GM18507 (cell line): ENCODE data around the gene INSRR.

Experiments used
- DNase-seq: peaks from one replicate; pipeline ENCODE4 v3.0.0; 2011; ENCODE audit warnings: low read depth; ENCODE audit not compliant: insufficient read length; ENCODE audit errors: extremely low spot score
- FAIRE-seq: peaks from 2 replicates; lab custom pipeline; 2011; peaks lifted over from hg19 to GRCh38; lab: Jason Lieb, UNC

Gene INSRR

GRCh38 chr1:156877433-156878170, 18.7 kb upstream of the INSRR start:
- FAIRE-seq: no peak
- DNase-seq: no peak

- FAIRE-seq (no peak), DNase-seq (no peak)
Measured at GRCh38 chr1:156876281-156876680, 17.4 kb upstream of the INSRR start.

GRCh38 chr1:156875341-156875615, 16.4 kb upstream of the INSRR start:
- no peak for DNase-seq
- FAIRE-seq: no peak

- FAIRE-seq: no peak
- no peak for DNase-seq
Measured at GRCh38 chr1:156874572-156875340, 15.8 kb upstream of the INSRR start.

- DNase-seq (no peak), FAIRE-seq (no peak)
Measured at GRCh38 chr1:156874142-156874541, 15.2 kb upstream of the INSRR start.

GRCh38 chr1:156873659-156874058, 14.7 kb upstream of the INSRR start:
- FAIRE-seq: no peak

GRCh38 chr1:156869455-156869854, 10.5 kb upstream of the INSRR start:
- no peak for FAIRE-seq
- no peak for DNase-seq

More at GRCh38 chr1:156873659-156874058, 14.7 kb upstream of the INSRR start:
- no peak for DNase-seq

GRCh38 chr1:156868341-156868740, 9.4 kb upstream of the INSRR start:
- no peak for FAIRE-seq

GRCh38 chr1:156866249-156866909, 7.5 kb upstream of the INSRR start:
- DNase-seq (no peak), FAIRE-seq (no peak)

More at GRCh38 chr1:156868341-156868740, 9.4 kb upstream of the INSRR start:
- DNase-seq: no peak

- FAIRE-seq: no peak
Measured at GRCh38 chr1:156865865-156866248, 6.9 kb upstream of the INSRR start.

GRCh38 chr1:156865258-156865657, 6.3 kb upstream of the INSRR start:
- FAIRE-seq (no peak), DNase-seq (no peak)

More at GRCh38 chr1:156865865-156866248, 6.9 kb upstream of the INSRR start:
- no peak for DNase-seq

- no peak for DNase-seq
- FAIRE-seq: no peak
Measured at GRCh38 chr1:156864796-156865195, 5.9 kb upstream of the INSRR start.

- no peak for DNase-seq
- FAIRE-seq: no peak
Measured at GRCh38 chr1:156863631-156864030, 4.7 kb upstream of the INSRR start.

GRCh38 chr1:156862997-156863599, 4.2 kb upstream of the INSRR start:
- DNase-seq (no peak), FAIRE-seq (no peak)

- FAIRE-seq (no peak), DNase-seq (no peak)
Measured at GRCh38 chr1:156862584-156862983, 3.7 kb upstream of the INSRR start.

- DNase-seq (no peak), FAIRE-seq (no peak)
Measured at GRCh38 chr1:156860628-156861423, 1.9 kb upstream of the INSRR start, which contains the start of gene NTRK1. TSS of gene NTRK1 (plus strand) at chr1:156860865. CDS start at chr1:156860935, 70 bp downstream.

GRCh38 chr1:156860113-156860627, 1.3 kb upstream of the INSRR start:
- FAIRE-seq: no peak
- DNase-seq: peak; percentile 72

GRCh38 chr1:156859523-156860112, 701 bp upstream of the INSRR start:
- no peak for DNase-seq
- FAIRE-seq: no peak

GRCh38 chr1:156858555-156858956, 361 bp downstream of the INSRR start:
- FAIRE-seq: no peak
- no peak for DNase-seq
